Measurements from ENCODE around the gene IFIT3. TPM values are rescaled to one million over a fixed set of nuclear protein-coding genes. Genes with fewer than 3 reads are reported as not detected.

Gene IFIT3
- total and polyA plus RNA-seq, 9 of the 15 experiments (the other 6 are each of a cell fraction or from before 2014, with no cell fraction given) = 0.23 to 2.2 (median 0.77) TPM

DNA sequence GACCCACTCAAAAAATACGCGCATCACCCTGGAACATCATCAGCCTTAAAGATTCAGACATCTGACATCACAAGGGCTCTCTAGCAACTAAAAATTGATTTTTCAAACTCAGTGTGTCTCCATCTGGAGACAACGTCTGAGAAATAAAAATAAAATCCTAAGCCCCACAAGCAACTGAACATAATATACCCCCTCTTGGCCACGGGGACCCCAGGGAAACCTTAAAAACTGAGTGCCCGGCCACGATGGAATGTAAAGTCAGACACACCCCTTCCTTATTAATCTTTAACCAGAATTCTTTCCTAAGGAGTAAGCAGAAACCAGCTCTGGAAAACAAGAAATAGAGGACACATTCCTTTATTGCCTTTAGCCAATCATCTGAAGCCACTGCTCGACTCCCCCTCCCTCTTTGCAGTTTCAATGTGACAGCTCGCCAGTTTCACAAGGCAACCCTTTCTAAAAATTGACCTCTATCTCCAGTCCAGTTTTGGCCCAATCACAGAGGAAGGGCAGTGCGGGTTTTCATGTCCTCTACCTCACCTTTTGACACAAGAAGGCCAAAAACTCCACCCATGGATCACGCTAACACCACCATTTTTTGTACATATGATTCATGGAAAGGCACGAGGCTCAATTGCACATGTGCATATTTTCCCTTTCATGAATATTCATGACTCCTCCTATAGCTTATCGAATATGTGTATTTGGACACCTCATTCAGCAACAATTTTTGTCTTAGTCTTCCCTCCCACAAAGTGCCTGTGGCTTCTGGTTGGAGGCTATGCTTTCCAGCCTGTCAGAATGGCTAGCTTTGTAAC is 24.2 kb downstream of the IFIT3 start (continued):
- TF ChIP-seq ZNF57 (CRISPR knock-in tag; IDR thresholded peaks at IDR 0.05) (no peak), HSF4 (CRISPR knock-in tag; IDR thresholded peaks at IDR 0.05; ENCODE audit: borderline replicate concordance) (no peak), FOS (IDR thresholded peaks at IDR 0.05; ENCODE audit: extremely low read depth, insufficient read length) (no peak), RBM25 (IDR thresholded peaks at IDR 0.05; ENCODE audit: low read depth, low read length, severe bottlenecking) (no peak)
- TF ChIP-seq, protein P1, sequence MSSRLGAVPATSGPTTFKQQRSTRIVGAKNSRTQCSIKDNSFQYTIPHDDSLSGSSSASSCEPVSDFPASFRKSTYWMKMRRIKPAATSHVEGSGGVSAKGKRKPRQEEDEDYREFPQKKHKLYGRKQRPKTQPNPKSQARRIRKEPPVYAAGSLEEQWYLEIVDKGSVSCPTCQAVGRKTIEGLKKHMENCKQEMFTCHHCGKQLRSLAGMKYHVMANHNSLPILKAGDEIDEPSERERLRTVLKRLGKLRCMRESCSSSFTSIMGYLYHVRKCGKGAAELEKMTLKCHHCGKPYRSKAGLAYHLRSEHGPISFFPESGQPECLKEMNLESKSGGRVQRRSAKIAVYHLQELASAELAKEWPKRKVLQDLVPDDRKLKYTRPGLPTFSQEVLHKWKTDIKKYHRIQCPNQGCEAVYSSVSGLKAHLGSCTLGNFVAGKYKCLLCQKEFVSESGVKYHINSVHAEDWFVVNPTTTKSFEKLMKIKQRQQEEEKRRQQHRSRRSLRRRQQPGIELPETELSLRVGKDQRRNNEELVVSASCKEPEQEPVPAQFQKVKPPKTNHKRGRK (tag; IDR thresholded peaks at IDR 0.05) = no peak
- TF ChIP-seq, protein P2, sequence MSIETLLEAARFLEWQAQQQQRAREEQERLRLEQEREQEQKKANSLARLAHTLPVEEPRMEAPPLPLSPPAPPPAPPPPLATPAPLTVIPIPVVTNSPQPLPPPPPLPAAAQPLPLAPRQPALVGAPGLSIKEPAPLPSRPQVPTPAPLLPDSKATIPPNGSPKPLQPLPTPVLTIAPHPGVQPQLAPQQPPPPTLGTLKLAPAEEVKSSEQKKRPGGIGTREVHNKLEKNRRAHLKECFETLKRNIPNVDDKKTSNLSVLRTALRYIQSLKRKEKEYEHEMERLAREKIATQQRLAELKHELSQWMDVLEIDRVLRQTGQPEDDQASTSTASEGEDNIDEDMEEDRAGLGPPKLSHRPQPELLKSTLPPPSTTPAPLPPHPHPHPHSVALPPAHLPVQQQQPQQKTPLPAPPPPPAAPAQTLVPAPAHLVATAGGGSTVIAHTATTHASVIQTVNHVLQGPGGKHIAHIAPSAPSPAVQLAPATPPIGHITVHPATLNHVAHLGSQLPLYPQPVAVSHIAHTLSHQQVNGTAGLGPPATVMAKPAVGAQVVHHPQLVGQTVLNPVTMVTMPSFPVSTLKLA (conservative IDR thresholded peaks at IDR 0.05) = peak in 1 of 2 experiments; percentile 41; a peak in 2 of 4 replicates

Data from K562 (cell line).